HFF-Myc (cell line): ENCODE measurements around the gene LRRN1.
"Not testable (repeated sequence)": the region's sequence is repeated elsewhere in the genome, so short reads cannot be mapped to it uniquely, and the experiment has no call there.

Experiments
- DNase-seq: peaks from one replicate; pipeline ENCODE4 v3.0.0-alpha.2; 2011; ENCODE audit warnings: low read depth; ENCODE audit errors: extremely low read depth
- H3K4me3 ChIP-seq: replicated peaks from 2 replicates; pipeline ENCODE4 v1.5.1; 2011; ENCODE audit warnings: low read depth, mild to moderate bottlenecking, control low read depth, low read length
- TF ChIP-seq, protein P1 (sequence below): IDR thresholded peaks from 2 replicates; pipeline ENCODE4 v1.5.1; 2012; ENCODE audit warnings: mild to moderate bottlenecking, low read depth, low read length, control low read depth; ENCODE audit errors: missing control alignments

Gene LRRN1

DNA sequence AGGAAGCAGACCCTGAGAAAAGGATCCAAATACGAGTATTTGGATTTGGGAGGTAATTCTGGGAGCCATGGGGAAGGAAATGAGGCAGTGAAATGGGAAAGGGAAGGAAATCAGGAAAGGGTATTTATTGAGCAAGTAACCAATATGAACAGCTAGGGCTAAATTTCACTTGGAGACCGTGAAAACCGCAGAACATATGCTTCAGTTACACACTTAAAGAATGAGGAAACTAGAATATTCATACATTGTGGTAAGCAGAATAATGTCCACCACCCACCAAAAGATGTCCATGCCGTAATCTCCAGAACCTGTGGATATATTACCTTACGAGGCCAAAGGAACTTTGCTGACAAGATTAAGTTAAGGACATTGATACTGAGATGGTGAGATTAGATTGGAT lies 63.3 kb downstream of the LRRN1 start:
- no peak for DNase-seq
- H3K4me3 ChIP-seq, result no peak overlapping the region

DNA sequence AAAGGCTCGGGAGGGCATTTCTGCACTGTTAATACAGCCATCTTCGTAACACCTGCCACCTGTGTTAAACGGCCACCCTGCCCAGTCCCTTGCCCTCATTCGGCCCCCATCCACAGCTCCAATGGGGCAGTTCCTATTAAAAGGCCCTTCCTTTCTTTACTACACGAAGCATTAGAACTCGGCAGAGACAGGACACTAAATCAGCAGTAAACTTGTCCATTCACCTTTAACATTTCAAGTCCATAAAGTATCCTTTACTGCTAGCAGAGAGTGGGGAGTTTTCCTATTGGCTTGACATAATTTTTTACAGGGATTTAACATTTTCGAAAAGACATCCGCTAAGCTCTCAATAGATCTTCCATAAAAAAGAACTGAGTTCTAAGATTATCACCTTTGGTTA lies 76.3 kb downstream of the LRRN1 start:
- no peak overlapping the region for H3K4me3 ChIP-seq
- TF ChIP-seq, protein P1, sequence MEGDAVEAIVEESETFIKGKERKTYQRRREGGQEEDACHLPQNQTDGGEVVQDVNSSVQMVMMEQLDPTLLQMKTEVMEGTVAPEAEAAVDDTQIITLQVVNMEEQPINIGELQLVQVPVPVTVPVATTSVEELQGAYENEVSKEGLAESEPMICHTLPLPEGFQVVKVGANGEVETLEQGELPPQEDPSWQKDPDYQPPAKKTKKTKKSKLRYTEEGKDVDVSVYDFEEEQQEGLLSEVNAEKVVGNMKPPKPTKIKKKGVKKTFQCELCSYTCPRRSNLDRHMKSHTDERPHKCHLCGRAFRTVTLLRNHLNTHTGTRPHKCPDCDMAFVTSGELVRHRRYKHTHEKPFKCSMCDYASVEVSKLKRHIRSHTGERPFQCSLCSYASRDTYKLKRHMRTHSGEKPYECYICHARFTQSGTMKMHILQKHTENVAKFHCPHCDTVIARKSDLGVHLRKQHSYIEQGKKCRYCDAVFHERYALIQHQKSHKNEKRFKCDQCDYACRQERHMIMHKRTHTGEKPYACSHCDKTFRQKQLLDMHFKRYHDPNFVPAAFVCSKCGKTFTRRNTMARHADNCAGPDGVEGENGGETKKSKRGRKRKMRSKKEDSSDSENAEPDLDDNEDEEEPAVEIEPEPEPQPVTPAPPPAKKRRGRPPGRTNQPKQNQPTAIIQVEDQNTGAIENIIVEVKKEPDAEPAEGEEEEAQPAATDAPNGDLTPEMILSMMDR, result no peak
- DNase-seq, result no peak

More for the DNA sequence above, 63.3 kb downstream of the LRRN1 start:
- TF ChIP-seq, protein P1, result no peak

DNA sequence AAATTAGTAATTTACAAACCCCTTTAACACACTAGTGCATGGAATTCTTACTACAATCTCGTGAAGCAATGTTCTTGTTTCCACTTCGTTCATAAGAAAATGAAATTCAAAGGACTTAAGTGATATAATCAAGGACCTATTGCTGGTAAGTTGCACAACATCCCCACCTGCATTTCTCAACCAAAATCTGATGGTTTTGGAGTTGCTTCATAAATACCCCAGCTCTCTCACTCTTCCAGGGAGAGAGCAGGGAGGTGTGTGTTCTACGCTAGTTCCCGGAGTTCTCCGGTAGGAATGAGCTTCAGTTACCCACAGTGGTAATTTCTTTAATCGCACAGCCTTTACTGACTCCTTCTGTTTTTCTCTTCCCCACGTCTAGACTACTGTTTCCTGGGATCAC lies 81.8 kb downstream of the LRRN1 start:
- no peak for DNase-seq
- TF ChIP-seq, protein P1, result no peak
- no peak overlapping the region for H3K4me3 ChIP-seq

GRCh38 chr3:3887311-3887710 lies 88.1 kb downstream of the LRRN1 start:
- not testable (repeated sequence) for DNase-seq, H3K4me3 ChIP-seq

DNA sequence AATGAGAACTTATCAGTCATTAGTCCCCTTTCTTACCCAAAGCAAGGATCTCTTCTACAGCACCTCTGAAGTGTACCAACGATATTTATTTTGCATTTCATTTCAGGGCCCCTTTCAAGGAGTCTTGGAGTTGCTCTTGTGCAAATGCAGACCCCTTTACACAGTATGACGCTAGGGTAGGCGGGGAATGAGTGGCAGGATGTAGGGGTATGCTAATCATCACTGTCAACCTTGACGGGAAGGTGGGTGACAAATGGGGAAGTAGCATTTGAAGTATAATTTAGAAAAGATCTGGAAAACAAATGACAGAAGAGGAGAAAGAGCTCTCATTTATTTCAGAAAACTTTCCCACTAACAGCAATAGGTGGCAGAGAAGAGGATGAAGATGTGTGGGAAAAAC lies 94.4 kb downstream of the LRRN1 start:
- TF ChIP-seq, protein P1, result no peak
- DNase-seq, result no peak
- H3K4me3 ChIP-seq, result no peak overlapping the region
